HG02840 (cell line): ENCODE measurements around the gene NAA80.
"Not testable (repeated sequence)": the region's sequence is repeated elsewhere in the genome, so short reads cannot be mapped to it uniquely, and the experiment has no call there.

Source experiments
- ATAC-seq: cut with Tn5 transposase; IDR thresholded peaks from one replicate; pipeline ENCODE4 v1.9.1; 2021; ENCODE audit warnings: mild to moderate bottlenecking, moderate library complexity, moderate number of reproducible peaks; ENCODE audit not compliant: unreplicated experiment, low FRiP score

NAA80 gene

DNA sequence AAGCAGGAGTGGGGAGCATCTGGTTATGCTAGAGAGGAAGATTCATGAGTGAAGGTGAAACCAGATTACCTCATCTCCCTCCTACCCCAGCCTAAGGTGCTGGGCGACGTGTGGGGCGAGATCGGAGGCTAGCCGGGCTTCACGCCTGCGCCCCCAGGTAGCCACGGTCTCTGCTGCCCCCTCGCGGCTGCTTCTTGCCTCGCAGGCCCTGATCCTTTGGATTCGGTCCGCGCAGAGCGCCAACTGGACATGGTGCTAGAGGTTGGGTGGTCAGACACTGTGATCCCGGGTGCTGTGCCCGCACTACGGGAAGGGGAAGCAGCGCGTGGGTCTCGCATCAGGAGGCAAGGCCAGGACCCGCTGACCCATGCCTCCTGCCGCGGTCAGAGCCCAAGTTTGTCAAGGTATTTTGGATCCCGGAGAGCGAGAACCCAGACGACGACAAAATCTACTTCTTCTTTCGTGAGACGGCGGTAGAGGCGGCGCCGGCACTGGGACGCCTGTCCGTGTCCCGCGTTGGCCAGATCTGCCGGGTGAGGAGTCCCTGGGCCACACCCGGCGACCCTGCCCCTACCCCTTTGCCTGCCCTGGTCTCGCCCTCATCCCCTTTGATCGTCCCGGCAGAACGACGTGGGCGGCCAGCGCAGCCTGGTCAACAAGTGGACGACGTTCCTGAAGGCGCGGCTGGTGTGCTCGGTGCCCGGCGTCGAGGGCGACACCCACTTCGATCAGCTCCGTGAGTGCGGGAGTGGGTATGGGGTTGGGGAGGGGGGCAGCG, 26.1 kb downstream of the NAA80 start:
- no peak for ATAC-seq

DNA sequence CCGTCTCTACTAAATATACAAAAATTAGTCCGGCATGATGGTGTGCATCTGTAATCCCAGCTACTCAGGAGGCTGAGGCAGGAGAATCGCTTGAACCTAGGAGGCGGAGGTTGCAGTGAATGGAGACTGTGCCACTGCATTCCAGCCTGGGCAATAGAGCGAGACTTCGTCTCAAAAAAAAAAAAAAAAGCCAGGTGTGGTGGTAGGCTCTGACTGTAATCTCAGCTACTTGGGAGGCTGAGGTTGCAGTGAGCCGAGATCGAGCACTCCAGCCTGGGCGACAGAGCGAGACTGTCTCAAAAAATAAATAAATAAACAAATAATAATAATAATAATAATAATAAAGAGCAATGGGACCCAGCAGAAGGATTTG, 26.7 kb downstream of the NAA80 start:
- ATAC-seq: not testable (repeated sequence)

DNA sequence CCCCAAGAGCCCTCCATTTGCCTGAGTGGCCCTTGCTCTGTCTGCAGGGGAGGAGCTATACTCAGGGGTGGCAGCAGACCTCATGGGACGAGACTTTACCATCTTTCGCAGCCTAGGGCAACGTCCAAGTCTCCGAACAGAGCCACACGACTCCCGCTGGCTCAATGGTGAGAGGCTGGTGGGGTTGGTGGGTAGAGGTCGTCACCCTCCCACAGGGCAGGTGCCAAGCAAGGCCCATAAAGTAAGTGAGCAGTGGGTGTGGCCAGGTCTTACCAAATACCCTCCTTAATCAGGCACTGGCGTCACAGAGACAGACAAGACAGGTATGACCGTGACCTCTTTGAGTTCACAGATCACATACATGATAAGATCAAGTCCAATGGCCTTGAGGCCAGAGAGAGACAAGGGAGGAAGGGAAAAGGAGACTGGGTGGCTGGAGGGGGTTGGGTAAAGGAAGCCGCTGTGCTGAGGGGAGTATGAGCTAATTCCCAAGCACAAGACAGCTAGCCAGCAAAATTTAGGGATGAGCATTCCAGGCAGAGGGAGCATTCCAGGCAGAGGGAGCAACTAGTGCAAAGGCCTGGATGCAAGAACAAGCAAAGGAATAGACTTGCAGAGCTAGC, 27.8 kb downstream of the NAA80 start:
- no peak for ATAC-seq

DNA sequence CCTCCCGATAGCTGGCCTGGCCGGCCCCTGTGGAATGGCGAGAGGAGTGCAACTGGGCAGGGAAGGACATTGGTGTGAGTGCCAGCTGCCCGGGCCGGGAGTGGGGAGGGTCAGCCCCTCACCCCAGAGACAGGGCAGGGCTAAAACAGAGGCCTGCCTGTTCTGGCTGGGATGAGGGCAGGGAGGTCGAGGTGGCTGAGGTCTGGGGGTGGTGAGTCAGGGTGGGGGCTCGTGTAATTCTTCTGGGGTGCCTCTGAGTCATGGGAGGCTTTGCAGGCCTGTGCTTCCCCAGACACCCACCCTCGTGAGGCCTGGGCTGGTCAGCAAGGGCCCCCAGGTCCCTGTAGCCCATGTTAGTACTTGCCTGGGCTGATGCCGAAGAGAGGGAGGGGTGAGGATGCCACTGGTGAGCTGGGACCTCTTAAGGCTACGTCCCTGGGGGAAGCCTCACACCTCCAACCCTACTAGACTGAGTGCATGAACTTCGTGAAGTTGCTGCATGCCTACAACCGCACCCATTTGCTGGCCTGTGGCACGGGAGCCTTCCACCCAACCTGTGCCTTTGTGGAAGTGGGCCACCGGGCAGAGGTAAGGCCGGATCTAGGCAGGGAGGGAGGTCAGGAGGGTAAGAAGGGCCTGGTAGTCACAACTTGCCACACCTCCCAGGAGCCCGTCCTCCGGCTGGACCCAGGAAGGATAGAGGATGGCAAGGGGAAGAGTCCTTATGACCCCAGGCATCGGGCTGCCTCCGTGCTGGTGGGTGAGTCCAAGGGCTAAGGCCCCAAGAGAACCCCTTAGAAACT, 28.6 kb downstream of the NAA80 start:
- ATAC-seq: no peak

DNA sequence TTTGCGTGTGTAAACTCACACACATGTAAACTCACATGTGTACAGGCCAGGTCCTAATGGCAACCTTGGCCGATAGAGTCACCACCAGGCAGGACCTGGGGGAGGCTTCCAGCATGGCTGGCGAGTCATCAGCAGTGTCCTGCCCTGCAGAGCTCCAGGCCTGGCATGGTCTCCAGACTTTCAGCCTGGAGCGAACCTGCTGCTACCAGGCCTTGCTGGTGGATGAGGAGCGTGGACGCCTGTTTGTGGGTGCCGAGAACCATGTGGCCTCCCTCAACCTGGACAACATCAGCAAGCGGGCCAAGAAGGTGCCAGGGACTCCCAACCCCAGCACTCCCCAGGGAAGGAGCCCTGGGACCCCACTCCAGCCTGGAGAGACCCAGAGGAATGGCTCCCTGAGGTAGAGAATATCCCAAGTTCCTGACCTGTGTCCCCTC, 29.2 kb downstream of the NAA80 start:
- no peak for ATAC-seq

DNA sequence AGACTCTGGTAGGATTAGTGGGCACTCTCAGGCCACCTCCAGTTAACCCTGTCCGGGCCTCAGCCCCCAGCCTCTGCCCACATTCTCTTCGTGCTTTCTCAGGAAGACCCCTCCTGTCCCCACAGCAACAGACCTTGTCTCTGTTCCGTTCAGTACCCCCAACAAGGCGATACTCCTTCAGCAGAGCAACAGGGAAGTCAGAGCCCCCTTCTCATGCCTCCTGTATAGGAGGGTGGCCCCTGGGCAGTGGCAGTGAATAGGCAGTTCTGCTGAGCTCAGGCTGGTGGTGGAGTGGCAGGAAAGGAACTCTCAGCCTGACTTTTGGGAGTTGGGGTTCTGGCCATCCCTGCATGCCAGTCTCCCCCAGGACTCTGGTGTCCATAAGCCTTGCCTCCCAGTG, 29.7 kb downstream of the NAA80 start:
- ATAC-seq: no peak

DNA sequence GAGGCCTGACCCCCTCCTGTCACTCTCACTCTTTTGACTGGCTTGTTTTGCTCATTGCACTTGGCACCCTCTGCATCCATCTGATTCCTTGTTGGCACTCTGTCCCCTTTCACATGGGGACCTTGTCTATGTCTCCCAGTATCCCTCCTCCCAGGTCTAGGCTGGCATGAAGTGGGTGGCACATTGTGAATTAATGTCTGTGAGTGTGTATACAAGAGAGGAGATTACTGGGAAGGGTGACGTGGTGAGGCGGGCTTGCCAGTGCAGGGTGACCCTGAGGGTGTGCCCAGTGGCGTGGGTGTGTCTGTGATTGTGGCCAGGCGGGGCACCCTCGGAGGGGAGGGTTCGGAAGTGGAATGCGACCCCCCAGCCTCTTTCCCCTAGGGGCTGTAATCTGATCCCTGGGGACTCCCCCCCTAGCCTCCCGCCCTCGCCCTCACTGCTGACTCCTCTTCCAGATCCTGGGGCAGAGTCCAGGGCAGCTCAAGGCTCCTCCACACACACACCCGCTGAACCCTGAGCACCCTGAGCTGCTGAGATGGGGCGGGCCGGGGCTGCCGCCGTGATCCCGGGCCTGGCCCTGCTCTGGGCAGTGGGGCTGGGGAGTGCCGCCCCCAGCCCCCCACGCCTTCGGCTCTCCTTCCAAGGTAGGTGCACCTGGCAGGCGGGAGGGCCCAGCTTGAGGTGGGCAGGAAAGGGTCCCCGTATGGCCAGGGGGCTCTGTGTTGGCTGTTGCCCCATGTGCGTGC, 30.3 kb downstream of the NAA80 start, which contains the start of gene SEMA3B:
TSS of gene SEMA3B (plus strand) at position 445 of the 749 bp plus-strand sequence. CDS start at position 539, 94 bp downstream.
- ATAC-seq: no peak

DNA sequence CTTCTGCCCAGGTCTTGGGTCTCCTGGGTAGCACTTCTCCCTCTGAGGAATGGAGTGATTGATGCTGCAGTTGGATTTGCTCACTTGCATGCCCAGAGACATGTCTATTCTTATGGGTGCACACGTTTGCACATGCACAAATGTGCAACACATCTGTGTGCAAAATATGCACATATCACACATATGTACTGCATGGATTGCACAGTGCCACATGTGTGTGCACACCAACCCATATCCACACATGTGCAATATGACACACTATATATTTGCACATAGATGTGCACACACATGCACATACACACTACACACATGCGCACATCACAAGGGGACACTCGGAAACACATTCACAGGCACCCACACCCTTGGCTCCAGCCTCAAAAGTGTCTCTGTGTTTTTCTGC, 30.9 kb downstream of the NAA80 start:
- no peak for ATAC-seq

DNA sequence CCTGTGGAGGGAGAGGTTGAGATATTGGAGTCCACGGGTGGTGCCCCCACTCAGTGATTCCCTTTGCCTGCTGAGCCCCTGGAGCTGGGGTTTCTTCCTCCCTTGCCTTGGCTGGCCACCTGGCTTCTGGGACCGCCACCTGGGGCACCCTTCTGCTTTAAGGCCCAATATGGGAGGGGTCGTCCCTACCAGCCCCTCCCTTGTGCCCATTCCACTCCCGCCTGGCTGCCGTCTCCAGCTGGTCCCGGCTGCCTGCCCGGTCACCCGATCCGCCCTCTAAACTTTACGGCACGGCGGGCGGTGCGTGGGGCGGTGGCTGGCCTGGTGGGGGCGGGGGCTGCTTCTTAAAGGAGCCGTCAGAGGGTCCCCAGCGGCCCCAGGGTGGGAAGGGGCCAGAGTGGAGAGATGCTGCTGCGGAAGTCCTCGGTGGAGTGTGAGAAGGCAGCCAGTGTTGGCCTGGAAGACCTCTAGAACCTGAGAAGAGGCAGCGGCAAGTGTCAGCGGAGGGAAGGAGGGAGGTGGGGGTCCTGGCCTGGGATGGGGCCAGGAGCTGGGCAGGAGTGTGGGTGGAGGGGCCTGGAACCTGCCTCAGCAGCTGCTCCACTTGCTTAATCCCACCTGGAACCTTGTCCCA, 31.8 kb downstream of the NAA80 start:
- ATAC-seq: no peak

DNA sequence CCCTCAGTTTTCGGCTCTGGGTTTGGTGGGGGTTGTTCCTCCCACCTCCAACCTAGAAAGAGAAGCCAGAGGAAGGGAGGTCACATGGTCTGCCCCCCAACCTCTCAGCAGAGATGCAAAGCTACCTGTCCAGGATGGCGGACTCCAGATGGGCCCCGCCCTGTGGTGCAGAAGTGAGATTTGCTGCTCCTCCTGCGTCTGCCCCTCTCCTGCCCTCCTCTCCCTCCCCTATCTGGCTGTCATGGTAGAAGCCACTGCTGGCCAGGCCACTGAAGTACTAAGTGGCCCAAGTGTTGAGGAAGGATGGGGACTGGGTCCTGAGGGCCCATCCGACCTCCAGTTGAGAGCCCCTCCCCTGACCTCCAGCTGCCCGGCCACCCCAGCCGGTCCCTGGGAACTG, 32.4 kb downstream of the NAA80 start:
- ATAC-seq: no peak

DNA sequence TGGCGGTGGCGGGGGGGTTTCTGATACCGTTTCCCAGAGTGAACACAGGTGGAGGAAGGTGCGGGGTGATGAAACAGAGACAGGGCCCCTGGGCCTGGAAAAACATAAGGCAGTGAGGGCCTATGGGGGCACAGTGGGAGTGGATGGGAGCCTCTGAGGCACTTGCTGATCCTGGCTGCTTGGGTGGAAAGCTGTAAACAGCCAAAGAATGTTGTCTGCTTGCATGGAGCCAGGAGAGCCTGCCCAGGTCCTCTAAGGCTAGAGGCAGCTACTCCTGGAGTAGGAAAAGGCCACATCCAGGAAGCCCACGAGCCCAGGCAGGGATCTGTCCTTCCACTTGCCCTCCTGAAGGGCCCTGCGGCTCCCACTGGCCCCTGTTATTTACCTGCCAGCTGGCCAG, 33.2 kb downstream of the NAA80 start:
- ATAC-seq: no peak

DNA sequence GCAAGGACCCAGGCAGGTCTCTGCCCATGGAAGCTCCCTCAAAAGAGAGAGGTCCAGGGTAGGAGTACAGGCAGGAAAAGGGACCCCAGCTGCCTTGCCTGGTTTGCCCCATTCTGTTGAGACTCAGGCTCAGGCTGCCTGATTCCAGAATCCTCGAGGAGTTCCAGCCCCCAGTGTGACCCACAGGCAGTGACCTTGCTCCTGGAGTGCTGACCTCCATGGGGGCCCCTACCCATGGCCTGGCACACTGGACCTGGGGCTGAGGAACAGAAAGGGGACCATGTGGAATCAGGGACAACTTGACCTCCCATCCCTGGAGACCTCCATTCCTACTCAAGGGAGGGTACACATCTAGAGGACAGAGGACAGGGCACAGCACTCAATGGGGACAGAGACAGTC, 33.6 kb downstream of the NAA80 start:
- ATAC-seq: no peak

DNA sequence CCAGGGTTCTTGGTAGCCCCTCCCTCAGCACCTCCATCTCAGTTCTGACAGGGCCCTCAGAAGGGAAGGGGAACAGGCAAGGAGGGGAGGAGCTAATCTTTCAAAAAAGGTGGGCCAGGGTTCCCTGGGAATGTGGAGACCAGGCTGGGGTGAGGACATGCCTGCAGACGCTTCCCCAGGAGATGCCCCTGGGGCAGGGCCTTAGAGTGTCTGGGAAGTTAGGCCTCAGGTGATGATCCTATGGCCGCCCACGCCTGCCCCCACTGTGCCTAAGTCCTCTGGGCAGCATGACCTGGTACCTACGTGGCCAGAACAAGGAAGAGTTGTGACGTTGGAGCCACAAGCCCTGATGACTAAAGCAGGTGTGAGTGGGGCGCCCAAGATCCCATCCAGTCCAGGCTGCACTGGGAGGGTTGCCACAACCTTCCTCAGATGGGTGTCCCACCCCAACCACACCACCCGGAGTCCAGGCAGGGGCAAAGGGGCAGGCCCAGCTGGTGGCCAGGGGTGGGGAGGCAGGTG, 34.2 kb downstream of the NAA80 start:
- ATAC-seq: no peak

DNA sequence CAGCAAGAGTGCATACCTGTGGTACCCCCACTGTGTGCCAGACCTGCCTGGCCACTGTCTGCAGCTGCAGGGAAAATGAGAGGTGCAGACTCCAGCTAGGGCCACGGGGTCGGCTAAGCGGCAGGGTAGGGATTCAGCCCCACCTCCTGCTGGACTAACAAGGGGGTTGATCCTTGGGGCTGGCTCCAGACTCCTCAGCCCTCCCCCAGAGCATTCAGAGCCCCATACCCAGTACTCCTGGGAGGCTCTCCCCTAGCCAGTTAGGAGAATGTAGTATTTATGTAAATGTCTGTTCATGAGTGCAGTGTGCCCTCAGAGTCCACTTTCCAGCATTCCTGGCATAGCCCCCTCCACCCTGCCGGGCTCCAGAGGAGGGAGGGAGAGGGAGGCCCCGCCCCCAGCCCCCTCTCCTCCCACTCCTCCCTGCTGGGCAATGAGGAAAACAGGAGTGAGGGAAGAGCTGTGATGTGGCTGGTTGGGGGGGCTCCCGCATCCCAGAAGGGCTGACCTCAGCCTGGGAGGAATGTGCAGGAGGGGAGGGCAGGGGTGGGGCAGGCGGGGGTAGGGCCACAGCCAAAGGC, 34.7 kb downstream of the NAA80 start:
- ATAC-seq: no peak

DNA sequence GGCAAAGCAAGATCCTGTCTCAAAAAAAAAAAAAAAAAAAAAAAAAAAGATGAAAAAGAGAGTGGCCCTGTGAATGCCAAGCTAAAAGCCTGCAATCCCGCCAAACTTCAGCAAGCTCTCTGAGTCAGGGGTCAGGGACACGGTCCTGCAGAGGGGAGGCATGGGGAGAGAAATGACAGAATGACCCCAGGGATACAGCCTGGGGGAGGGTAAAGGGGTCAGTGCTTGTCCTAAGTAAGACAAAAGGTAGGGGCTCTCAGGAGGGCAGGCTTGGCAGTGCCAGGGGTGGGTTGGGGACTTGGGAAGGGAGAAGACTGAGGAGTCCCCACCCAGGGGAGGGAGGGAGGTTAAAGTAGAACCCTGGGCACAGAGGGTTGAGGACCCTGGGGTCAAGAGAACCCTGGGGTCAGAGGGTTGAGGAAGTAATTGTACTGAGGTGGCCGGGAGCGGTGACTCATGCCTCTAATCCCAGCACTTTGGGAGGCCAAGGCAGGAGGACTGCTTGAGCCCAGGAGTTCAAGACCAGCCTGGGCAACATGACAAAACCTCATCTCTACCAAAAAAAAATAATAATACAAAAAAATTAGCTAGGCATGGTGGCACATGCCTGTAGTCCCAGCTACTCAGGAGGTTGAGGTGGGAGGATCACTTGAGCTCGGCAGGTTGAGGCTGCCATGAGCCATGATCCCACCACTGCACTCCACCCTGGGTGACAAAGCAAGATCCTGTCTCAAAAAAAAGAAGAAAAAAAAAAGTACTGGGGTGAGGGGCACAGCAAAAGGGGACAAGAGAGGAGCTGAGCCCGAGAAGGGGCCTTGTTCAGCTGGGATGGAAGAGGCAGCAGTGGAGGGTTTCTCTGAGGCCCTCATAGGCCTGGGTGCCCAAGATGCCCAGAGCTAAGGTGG, 35.5 kb downstream of the NAA80 start:
- ATAC-seq: no peak

DNA sequence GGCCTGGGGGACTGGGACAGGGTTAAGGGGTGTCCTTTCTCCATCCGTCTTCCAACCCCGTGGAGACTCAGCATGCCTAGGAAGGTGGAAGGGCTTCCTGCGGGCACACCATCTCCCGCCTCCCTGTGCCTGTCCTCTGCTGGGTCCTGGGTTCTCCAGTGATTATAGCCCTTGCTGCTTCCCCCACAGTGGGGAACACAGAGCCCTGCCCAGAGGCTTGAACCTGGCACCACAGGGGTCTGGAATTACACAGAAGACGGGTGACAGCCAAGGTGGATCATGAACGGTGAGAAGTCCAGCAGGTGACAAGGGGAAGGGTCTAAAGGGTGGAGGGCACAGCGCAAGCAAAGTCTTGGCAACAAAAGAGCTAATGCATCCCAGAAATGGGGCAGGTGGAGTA, 36.4 kb downstream of the NAA80 start:
- no peak for ATAC-seq

DNA sequence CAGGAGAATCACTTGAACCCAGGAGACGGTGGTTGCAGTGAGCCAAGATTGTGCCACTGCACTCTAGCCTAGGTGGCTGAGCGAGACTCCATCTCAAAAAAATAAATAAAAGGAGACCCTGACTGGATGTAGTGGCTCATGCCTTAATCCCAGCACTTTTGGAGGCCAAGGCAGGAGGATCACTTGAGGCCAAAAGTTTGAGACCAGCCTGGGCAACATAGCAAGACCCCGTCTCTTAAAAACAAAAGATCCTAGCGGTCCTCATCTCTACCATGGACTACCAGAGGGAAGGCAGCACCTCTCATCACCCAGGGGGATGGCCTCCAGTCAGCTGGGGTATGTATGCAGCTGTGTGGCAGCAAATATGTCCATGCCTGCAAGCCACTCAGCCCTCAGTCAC, 37.0 kb downstream of the NAA80 start:
- not testable (repeated sequence) for ATAC-seq

DNA sequence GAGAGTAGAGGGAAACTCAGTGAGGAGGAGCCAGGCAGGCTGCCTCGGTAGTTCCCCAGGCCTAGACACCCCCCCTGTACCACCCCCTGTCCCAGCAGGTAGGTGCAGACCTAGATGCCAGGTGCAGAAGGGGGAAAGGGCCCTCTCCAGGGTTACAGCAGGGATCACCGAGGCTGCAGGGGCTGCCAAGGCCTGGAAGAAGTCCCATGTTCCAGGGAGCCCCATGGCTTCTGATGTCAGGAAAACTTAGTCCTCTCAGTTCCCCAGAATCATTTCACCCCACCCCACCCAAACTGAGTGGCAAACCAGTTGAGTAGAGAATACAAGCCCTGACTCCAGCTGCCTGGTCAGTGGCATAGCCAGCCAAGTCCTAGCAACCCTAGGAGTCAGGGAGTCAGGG, 37.7 kb downstream of the NAA80 start:
- no peak for ATAC-seq
